Neural cell (in vitro differentiated cells): ENCODE measurements around the gene KRT76. TPM values are rescaled to one million over a fixed set of nuclear protein-coding genes. Genes with fewer than 3 reads are reported as not detected.

ENCODE experiments used
- H2AFZ ChIP-seq: fragments of 200-600, 300-800 bp; sonication (generic), shearing (Covaris generic); 2 replicates; pipeline ENCODE4 v1.6.0; 2014; ENCODE audit warnings: low read depth, mild to moderate bottlenecking, antibody characterized with exemption, low read length, moderate library complexity
- H3F3A ChIP-seq: fragments of 200-600 bp; shearing (Covaris generic); 2 replicates; pipeline ENCODE4 v1.6.1; 2016; ENCODE audit warnings: mild to moderate bottlenecking, moderate library complexity, mixed read lengths, antibody characterized with exemption, low read length; ENCODE audit not compliant: insufficient read depth, poor library complexity, severe bottlenecking
- H3K27ac ChIP-seq: fragments of 200-600, 300-800 bp; sonication (generic), shearing (Covaris generic); 2 replicates; pipeline ENCODE4 v1.5.1; 2014; ENCODE audit warnings: mild to moderate bottlenecking, low read length, moderate library complexity
- H3K27me3 ChIP-seq: fragments of 300-800, 200-600 bp; sonication (generic), shearing (Covaris generic); 2 replicates; pipeline ENCODE4 v1.6.0; 2014; ENCODE audit warnings: mild to moderate bottlenecking, low read depth, low read length, moderate library complexity; ENCODE audit not compliant: insufficient read depth
- H3K36me3 ChIP-seq: fragments of 300-800, 200-600 bp; sonication (generic), shearing (Covaris generic); 2 replicates; pipeline ENCODE4 v1.5.1; 2014; ENCODE audit warnings: mild to moderate bottlenecking, antibody characterized with exemption, low read length, moderate library complexity; ENCODE audit not compliant: insufficient read depth
- H3K4me2 ChIP-seq: fragments of 300-800, 200-600 bp; sonication (generic), shearing (Covaris generic); 2 replicates; pipeline ENCODE4 v1.6.0; 2014; ENCODE audit warnings: mild to moderate bottlenecking, low read length
- H3K4me3 ChIP-seq: fragments of 300-800, 200-600 bp; sonication (generic), shearing (Covaris generic); 2 replicates; pipeline ENCODE4 v1.5.1; 2014; ENCODE audit warnings: mild to moderate bottlenecking, low read length, moderate library complexity
- H3K79me2 ChIP-seq: fragments of 200-600 bp; shearing (Covaris generic); replicated peaks from 2 replicates; pipeline ENCODE4 v1.6.0; 2014; ENCODE audit warnings: mild to moderate bottlenecking, low read length, moderate library complexity; ENCODE audit not compliant: insufficient read depth
- H3K9ac ChIP-seq: fragments of 300-800, 200-600 bp; sonication (generic), shearing (Covaris generic); 2 replicates; pipeline ENCODE4 v1.6.1; 2016; ENCODE audit warnings: mild to moderate bottlenecking, low read length, mixed read lengths
- H3K9me2 ChIP-seq: fragments of 200-600 bp; shearing (Covaris generic); 2 replicates; pipeline ENCODE4 v1.6.1; 2016; ENCODE audit warnings: mild to moderate bottlenecking, low read length, mixed read lengths; ENCODE audit not compliant: insufficient read depth
- H3K9me3 ChIP-seq: fragments of 200-600, 300-800 bp; sonication (generic), shearing (Covaris generic); 2 replicates; pipeline ENCODE4 v1.6.1; 2016; ENCODE audit warnings: mild to moderate bottlenecking, mixed run types, low read length, moderate library complexity, mixed read lengths
- H4K20me1 ChIP-seq: fragments of 200-600 bp; shearing (Covaris generic); 2 replicates; pipeline ENCODE4 v1.6.1; 2016; ENCODE audit warnings: mild to moderate bottlenecking, mixed run types; ENCODE audit not compliant: insufficient read depth
- EP300 ChIP-seq: fragments of 450-650 bp; conservative IDR thresholded peaks from 2 replicates; pipeline ENCODE4 v1.6.1; 2014; ENCODE audit warnings: antibody characterized with exemption, mild to moderate bottlenecking, moderate library complexity; ENCODE audit not compliant: poor library complexity, severe bottlenecking
- EZH2 ChIP-seq: fragments of 200-600, 300-800 bp; shearing (Covaris generic), sonication (generic); IDR thresholded peaks from 2 replicates; pipeline ENCODE4 v1.6.1; 2014; ENCODE audit warnings: antibody characterized with exemption, low read length, borderline replicate concordance, mild to moderate bottlenecking; ENCODE audit not compliant: insufficient read depth, poor library complexity, severe bottlenecking
- MXI1 ChIP-seq: fragments of 450-650 bp; conservative IDR thresholded peaks from 2 replicates; pipeline ENCODE4 v1.6.1; 2014; ENCODE audit warnings: antibody characterized with exemption, mild to moderate bottlenecking; ENCODE audit not compliant: poor library complexity, severe bottlenecking
- TAF1 ChIP-seq: IDR thresholded peaks from 2 replicates; pipeline ENCODE4 v1.6.1; 2012; ENCODE audit warnings: low read depth
- polyA plus RNA-seq: library from polyadenylated mRNA; depleted of rRNA; stranded (reverse); fragments of >200 nt; gene quantifications from 2 replicates; pipeline ENCODE4 v1.2.3, GENCODE V29; 2014
- small RNA-seq, 3 experiments: library from RNA; depleted of rRNA; stranded (forward); fragments of <200 nt; gene quantifications; one replicate each; pipeline ENCODE3, GENCODE V24; 2012
- TF ChIP-seq, protein P1 (sequence below): IDR thresholded peaks from 2 replicates; pipeline ENCODE4 v1.6.1; 2012; ENCODE audit warnings: borderline replicate concordance
- TF ChIP-seq, protein P2 (sequence below): fragments of 450-650 bp; IDR thresholded peaks from 2 replicates; pipeline ENCODE4 v1.5.1; 2014; ENCODE audit warnings: antibody characterized with exemption, mild to moderate bottlenecking, moderate library complexity; ENCODE audit not compliant: poor library complexity, severe bottlenecking

KRT76 gene
- polyA plus RNA-seq, 1 donor from 2014 or later: not detected

DNA sequence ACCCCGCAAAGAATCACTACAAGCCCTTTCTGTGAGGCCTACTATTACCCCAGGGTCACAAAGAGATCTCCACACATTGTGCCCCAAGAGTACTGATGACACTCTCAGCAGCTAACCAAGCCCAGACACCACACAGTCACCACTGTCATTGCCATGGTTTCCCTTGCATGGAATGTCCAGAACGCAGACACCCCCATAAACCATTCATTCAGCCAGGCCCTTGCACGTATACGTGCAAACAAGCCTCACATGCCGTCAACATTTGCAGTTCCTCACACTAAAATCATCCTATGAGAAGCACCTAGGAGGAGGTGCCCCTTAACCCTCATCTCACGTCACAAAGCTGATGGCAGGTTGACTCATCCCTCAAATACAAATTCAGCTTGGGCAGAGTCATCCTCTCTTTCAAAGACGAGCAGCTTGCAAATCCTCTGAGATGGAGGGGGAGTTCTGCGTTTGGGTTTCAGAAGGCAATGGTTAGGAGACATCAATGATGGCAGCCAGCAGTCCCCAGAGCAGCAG lies 56.7 kb downstream of the KRT76 start:
- H3K9me2 ChIP-seq: no peaks in the 10 kb centered on the region
- H3K9ac ChIP-seq: no peak overlapping the region
- H3K4me3 ChIP-seq: no peak overlapping the region
- H4K20me1 ChIP-seq: no peaks in the 10 kb centered on the region
- no peak overlapping the region for H3K4me2 ChIP-seq
- no peak overlapping the region for H2AFZ ChIP-seq
- TF ChIP-seq EZH2 (no peak), EP300 (no peak), TAF1 (no peak), MXI1 (no peak)
- TF ChIP-seq, protein P1, sequence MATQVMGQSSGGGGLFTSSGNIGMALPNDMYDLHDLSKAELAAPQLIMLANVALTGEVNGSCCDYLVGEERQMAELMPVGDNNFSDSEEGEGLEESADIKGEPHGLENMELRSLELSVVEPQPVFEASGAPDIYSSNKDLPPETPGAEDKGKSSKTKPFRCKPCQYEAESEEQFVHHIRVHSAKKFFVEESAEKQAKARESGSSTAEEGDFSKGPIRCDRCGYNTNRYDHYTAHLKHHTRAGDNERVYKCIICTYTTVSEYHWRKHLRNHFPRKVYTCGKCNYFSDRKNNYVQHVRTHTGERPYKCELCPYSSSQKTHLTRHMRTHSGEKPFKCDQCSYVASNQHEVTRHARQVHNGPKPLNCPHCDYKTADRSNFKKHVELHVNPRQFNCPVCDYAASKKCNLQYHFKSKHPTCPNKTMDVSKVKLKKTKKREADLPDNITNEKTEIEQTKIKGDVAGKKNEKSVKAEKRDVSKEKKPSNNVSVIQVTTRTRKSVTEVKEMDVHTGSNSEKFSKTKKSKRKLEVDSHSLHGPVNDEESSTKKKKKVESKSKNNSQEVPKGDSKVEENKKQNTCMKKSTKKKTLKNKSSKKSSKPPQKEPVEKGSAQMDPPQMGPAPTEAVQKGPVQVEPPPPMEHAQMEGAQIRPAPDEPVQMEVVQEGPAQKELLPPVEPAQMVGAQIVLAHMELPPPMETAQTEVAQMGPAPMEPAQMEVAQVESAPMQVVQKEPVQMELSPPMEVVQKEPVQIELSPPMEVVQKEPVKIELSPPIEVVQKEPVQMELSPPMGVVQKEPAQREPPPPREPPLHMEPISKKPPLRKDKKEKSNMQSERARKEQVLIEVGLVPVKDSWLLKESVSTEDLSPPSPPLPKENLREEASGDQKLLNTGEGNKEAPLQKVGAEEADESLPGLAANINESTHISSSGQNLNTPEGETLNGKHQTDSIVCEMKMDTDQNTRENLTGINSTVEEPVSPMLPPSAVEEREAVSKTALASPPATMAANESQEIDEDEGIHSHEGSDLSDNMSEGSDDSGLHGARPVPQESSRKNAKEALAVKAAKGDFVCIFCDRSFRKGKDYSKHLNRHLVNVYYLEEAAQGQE: no peak
- TF ChIP-seq, protein P2, sequence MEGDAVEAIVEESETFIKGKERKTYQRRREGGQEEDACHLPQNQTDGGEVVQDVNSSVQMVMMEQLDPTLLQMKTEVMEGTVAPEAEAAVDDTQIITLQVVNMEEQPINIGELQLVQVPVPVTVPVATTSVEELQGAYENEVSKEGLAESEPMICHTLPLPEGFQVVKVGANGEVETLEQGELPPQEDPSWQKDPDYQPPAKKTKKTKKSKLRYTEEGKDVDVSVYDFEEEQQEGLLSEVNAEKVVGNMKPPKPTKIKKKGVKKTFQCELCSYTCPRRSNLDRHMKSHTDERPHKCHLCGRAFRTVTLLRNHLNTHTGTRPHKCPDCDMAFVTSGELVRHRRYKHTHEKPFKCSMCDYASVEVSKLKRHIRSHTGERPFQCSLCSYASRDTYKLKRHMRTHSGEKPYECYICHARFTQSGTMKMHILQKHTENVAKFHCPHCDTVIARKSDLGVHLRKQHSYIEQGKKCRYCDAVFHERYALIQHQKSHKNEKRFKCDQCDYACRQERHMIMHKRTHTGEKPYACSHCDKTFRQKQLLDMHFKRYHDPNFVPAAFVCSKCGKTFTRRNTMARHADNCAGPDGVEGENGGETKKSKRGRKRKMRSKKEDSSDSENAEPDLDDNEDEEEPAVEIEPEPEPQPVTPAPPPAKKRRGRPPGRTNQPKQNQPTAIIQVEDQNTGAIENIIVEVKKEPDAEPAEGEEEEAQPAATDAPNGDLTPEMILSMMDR: no peak
- no peaks in the 10 kb centered on the region for H3K79me2 ChIP-seq
- no peaks in the 10 kb centered on the region for H3K9me3 ChIP-seq
- H3F3A ChIP-seq: no peaks in the 10 kb centered on the region
- no peaks in the 10 kb centered on the region for H3K36me3 ChIP-seq
- H3K27ac ChIP-seq: no peak overlapping the region
- peaks cover 7% of the 10 kb centered on the region for H3K27me3 ChIP-seq

Small RNA genes within 50 kb of the gene (small RNA-seq; reads per million reads assigned to genes)
- gene AC107016.2: 0 reads per million in 3 experiments

Other genes with a start within 250 kb of the KRT76 start
- gene KRT71, start 224.2 kb downstream of the KRT76 start, polyA plus RNA-seq: not detected in 2 replicates
- gene KRT74, start 203.5 kb downstream of the KRT76 start, polyA plus RNA-seq: not detected in 2 replicates
- gene KRT72, start 175.9 kb downstream of the KRT76 start, polyA plus RNA-seq: not detected in 2 replicates
- not detected in 2 replicates for gene KRT73, start 158.8 kb downstream of the KRT76 start, polyA plus RNA-seq
- not detected in 2 replicates for gene KRT2, start 125.1 kb downstream of the KRT76 start, polyA plus RNA-seq
- not detected in 2 replicates for gene KRT1, start 96.9 kb downstream of the KRT76 start, polyA plus RNA-seq
- gene KRT77, start 73.8 kb downstream of the KRT76 start, polyA plus RNA-seq: not detected in 2 replicates
- not detected in 2 replicates for gene KRT3, start 18.8 kb upstream of the KRT76 start, polyA plus RNA-seq
- not detected in 2 replicates for gene KRT4, start 36.8 kb upstream of the KRT76 start, polyA plus RNA-seq
- not detected in 2 replicates for gene KRT79, start 57.0 kb upstream of the KRT76 start, polyA plus RNA-seq
- gene KRT78, start 71.6 kb upstream of the KRT76 start, polyA plus RNA-seq: not detected in 2 replicates
- 0.46 and 3.0 TPM in 2 replicates for gene KRT8, start 127.7 kb upstream of the KRT76 start, polyA plus RNA-seq
- 0.76 and 0.78 TPM in 2 replicates for gene KRT18, start 171.8 kb upstream of the KRT76 start, polyA plus RNA-seq
- 329 and 333 TPM in 2 replicates for gene EIF4B, start 229.1 kb upstream of the KRT76 start, polyA plus RNA-seq